Epithelial cell of proximal tubule (primary cell): ENCODE data around the gene OR6N1. TPM values are rescaled to one million over a fixed set of nuclear protein-coding genes. Genes with fewer than 3 reads are reported as not detected.

ENCODE experiments used
- DNase-seq: peaks from one replicate; pipeline ENCODE4 v3.0.0-alpha.2; 2011; ENCODE audit warnings: low read depth
- H3K4me3 ChIP-seq: 2 replicates; pipeline ENCODE4 v1.5.1; 2011; ENCODE audit warnings: low read depth, mild to moderate bottlenecking, low read length
- total RNA-seq: library from RNA; depleted of rRNA; stranded (reverse); fragments of >200 nt; gene quantifications from 2 replicates; pipeline ENCODE4 v1.2.3, GENCODE V29; 2015
- TF ChIP-seq, protein P1 (sequence below): conservative IDR thresholded peaks from 2 replicates; pipeline ENCODE4 v1.5.1; 2012; ENCODE audit warnings: low read depth, mild to moderate bottlenecking, low read length

The OR6N1 gene, protein sequence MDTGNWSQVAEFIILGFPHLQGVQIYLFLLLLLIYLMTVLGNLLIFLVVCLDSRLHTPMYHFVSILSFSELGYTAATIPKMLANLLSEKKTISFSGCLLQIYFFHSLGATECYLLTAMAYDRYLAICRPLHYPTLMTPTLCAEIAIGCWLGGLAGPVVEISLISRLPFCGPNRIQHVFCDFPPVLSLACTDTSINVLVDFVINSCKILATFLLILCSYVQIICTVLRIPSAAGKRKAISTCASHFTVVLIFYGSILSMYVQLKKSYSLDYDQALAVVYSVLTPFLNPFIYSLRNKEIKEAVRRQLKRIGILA
- not detected in 2 replicates for total RNA-seq

DNA sequence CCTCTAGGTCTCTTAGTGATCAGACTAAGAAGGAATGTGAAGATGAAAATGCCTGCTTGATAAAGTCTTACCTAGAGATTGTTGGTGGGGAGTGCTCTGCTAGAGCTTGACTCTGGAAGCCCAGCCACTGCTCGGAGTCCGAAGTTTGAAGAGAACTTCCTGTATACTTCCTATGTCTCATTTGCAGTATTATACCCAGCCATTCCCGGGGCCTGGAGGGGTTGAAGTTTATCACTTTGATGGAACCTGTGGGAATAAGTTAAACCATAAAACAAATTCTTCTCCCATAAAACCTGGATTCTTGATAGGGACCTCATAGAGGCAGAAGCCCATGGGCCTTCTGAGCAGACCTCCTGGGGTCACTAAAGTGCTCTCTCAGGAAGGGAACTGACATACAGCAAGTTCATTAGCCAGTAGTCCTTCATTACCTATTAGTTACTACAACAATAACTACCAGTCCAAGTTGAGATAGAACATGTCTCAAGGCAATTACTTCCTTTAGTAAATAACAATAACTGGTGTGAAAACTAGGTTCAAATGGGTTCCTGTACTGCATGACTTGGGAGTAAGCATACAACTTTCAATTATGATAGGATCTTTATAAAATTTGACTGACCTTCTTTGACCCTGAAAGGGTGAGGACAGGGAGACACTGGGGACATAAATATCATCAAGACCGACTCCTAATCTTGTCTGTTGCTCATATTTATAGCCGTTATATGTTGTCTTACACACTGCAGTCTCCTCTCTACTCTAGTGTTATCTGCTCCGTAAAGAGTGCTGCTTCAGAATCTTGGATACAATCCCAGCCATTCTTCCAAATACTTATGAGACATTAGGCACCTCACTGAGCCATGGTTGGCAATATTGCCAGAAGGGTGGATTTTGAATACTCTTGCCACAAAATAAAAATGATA lies at the start of gene OR6N1:
OR6N1 (minus strand) TSS at position 246 of the 917 bp plus-strand sequence. CDS start 5,513 bp downstream, outside the sequence.
- TF ChIP-seq, protein P1, sequence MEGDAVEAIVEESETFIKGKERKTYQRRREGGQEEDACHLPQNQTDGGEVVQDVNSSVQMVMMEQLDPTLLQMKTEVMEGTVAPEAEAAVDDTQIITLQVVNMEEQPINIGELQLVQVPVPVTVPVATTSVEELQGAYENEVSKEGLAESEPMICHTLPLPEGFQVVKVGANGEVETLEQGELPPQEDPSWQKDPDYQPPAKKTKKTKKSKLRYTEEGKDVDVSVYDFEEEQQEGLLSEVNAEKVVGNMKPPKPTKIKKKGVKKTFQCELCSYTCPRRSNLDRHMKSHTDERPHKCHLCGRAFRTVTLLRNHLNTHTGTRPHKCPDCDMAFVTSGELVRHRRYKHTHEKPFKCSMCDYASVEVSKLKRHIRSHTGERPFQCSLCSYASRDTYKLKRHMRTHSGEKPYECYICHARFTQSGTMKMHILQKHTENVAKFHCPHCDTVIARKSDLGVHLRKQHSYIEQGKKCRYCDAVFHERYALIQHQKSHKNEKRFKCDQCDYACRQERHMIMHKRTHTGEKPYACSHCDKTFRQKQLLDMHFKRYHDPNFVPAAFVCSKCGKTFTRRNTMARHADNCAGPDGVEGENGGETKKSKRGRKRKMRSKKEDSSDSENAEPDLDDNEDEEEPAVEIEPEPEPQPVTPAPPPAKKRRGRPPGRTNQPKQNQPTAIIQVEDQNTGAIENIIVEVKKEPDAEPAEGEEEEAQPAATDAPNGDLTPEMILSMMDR = no peak
- no peak for DNase-seq
- H3K4me3 ChIP-seq = no peak within 1 kb of the TSS

DNA sequence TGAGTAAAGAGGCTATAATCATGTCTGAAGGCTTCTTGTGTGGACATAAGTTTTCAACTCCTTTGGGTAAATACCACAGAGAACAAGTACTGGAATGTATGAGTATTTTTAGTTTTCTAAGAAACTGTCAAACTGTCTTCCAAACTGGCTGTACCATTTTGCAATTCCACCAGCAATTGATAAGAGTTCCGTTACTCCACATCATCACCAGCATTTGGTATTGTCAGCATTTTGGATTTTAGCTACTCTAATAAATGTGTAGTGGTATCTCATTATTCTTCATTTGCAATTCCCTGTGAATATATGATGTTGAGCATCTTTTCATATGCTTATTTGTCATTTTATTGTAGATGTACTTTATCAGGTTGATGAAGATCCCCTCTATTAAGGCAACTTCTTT lies 49.7 kb upstream of the OR6N1 start:
- H3K4me3 ChIP-seq = no peak overlapping the region
- TF ChIP-seq, protein P1 = no peak
- no peak for DNase-seq

DNA sequence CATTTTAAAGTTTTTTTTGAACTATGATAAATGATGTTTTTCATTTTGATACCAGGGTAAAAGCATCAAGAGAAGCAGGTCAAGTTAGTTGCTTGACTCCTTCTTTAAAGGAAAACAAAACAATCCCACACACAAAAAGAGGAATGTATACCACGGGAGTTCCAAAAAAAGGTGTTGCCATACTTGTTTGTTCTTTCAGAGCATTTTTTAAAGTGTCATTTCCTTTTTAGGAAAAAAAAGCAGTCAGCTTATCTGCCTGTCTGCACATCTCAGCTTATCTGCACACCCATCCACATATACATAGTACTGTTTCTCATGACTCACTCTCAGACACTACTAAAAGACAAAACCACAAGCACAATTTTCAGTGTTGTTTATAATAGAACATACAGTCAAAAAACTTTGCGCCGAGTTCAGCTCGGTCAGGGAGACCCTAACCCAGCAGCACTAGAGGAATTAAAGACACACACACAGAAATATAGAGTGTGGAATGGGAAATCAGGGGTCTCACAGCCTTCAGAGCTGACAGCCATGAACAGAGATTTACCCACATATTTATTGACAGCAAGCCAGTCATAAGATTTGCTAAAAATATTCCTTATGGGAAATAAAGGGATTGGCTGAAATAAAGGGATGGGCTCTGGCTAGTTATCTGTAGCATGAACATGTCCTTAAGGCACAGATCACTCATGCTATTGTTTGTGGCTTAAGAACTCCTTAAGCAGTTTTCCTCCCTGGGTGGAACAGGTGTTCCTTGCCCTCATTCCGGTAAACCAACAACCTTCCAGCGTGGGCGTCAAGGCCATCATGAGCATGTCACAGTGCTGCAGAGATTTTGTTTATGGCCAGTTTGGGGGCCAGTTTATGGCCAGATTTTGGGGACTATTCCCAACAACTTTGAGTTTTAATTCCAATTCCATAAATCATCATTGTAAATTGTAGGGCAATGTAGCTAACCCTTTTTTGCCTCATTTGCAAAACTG lies 47.8 kb upstream of the OR6N1 start:
- no peak overlapping the region for H3K4me3 ChIP-seq
- no peak for DNase-seq
- TF ChIP-seq, protein P1 = no peak

DNA sequence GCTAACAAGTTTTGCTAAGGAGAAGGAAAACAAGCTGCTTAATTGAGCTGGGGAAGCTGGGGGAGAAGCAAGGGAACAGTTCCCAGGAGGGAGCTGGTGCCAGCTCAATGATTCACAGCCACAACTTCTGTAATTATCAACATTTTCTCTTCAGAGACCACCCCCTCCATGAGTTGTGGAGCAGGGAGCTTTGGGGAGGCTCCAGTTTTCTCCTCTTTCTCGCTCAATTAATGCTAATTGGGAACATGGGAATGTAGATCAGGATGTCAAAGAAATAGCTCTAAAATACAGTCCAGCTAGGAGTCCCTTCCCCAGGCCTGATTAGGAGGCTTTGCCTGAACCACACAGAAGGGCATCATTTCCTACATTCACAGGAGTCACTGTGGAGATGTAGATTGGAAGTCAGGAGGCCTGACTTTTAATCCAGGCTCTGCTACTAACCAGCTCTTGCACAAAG lies 47.0 kb upstream of the OR6N1 start:
- no peak for DNase-seq
- H3K4me3 ChIP-seq = no peak overlapping the region
- TF ChIP-seq, protein P1 = no peak

DNA sequence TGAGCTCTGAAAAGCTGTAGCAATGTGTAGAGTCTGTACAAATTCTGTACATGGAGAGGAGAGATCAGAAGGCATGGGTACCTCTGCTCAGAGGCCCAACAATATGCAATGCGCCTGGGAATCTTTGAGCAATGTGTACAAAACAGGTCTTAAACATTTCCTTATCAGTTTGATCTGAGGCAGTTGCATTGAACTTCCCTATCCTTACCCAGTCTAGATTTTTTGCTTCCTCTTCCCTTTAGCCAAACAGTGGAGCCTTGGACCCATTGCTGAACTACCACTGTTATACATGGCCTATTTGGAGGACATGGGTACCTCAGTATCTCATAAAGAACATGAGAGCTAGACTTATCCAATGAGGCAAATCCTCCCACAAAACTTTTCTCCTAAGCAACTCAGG lies 46.6 kb upstream of the OR6N1 start:
- TF ChIP-seq, protein P1 = no peak
- H3K4me3 ChIP-seq = no peak overlapping the region
- no peak for DNase-seq

DNA sequence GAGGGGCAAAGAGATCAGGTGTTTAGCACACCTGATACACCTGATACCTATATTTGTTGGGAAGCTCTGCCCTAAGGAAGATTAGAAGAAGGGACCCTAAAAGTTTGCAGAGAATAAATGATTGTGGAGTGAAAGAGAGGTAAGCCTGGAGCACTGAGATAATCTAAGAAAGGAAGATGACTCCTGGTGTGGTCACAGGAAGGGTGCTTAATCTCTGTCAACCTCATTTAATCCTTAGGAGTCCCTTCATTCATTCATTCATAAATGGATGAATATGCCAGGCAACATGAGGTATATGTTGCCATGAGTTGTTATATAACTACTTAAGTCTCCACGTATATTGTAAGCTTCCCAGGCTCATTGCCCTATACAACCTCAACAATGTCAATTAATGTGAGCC lies 43.0 kb upstream of the OR6N1 start:
- no peak for DNase-seq
- H3K4me3 ChIP-seq = no peak overlapping the region
- TF ChIP-seq, protein P1 = no peak
